HEK293 (cell line): ENCODE results near the gene OST4.

Source experiments
- CTCF ChIA-PET: fragments of 350-600 bp; formaldehyde crosslinking; extraction: SDS; loops from one replicate; lab custom pipeline; 2021; ENCODE audit warnings: antibody characterized with exemption; lab: Yijun Ruan, JAX
- POLR2A ChIA-PET: fragments of 300-600 bp; formaldehyde crosslinking; extraction: SDS; loops from one replicate; lab custom pipeline; 2020; ENCODE audit warnings: antibody characterized with exemption, inconsistent platforms; lab: Yijun Ruan, JAX
- H3K27ac ChIP-seq: fragments of 200-500 bp; sonication (Bioruptor generic); 2 replicates; pipeline ENCODE4 v1.5.1; 2014; ENCODE audit warnings: low read depth, low read length, control low read depth, inconsistent platforms; ENCODE audit errors: extremely low read depth
- H3K36me3 ChIP-seq, 2 experiments: fragments of 200-500 bp in 1 of 2; sonication (Bioruptor generic) in 1 of 2; 1 replicate in 1 of 2; 2 replicates in 1 of 2; pipeline ENCODE4 v1.5.1; 2014 to 2017; ENCODE audit warnings: inconsistent platforms in 2 of 2, low read length in 2 of 2; ENCODE audit not compliant: control insufficient read depth in 2 of 2, insufficient read depth in 1 of 2
- H3K4me1 ChIP-seq: fragments of 200-500 bp; sonication (Bioruptor generic); 2 replicates; pipeline ENCODE4 v1.5.1; 2014; ENCODE audit warnings: mild to moderate bottlenecking, low read length, inconsistent platforms; ENCODE audit not compliant: control insufficient read depth, insufficient read depth
- H3K4me3 ChIP-seq: 2 replicates; pipeline ENCODE4 v1.5.1; 2011; ENCODE audit warnings: low read depth, mild to moderate bottlenecking, control low read depth, low read length, moderate library complexity
- H3K9me3 ChIP-seq: fragments of 200-500 bp; sonication (Bioruptor generic); 2 replicates; pipeline ENCODE4 v1.5.1; 2014; ENCODE audit warnings: low read depth, low read length, inconsistent platforms; ENCODE audit not compliant: control insufficient read depth, insufficient read depth
- IKZF3 ChIP-seq: fragments of 450-650 bp; IDR thresholded peaks from 2 replicates; pipeline ENCODE4 v1.5.0; 2018; ENCODE audit warnings: missing biosample characterization, mild to moderate bottlenecking, missing genetic modification characterization, moderate library complexity
- ZFP69B ChIP-seq: fragments of 450-650 bp; formaldehyde crosslinking; IDR thresholded peaks from 2 replicates; pipeline ENCODE4 v1.5.1; 2016; ENCODE audit warnings: missing biosample characterization, missing genetic modification characterization
- ZNF274 ChIP-seq, 2 experiments: fragments of 200-500 bp in 1 of 2; fragments of 450-650 bp in 1 of 2; sonication (Bioruptor generic) in 1 of 2; formaldehyde crosslinking in 1 of 2; IDR thresholded peaks; 2 replicates each; pipeline versions ENCODE4 v1.5.1 to v1.6.1; 2014 to 2016; ENCODE audit warnings: borderline replicate concordance in 1 of 2, inconsistent platforms in 1 of 2, low read length in 1 of 2, missing biosample characterization in 1 of 2, missing genetic modification characterization in 1 of 2
- ZNF292 ChIP-seq: fragments of 450-650 bp; formaldehyde crosslinking; IDR thresholded peaks from 2 replicates; pipeline ENCODE4 v1.5.1; 2016; ENCODE audit warnings: low read depth, missing biosample characterization, missing genetic modification characterization, borderline replicate concordance
- ZNF391 ChIP-seq: fragments of 450-650 bp; formaldehyde crosslinking; IDR thresholded peaks from 2 replicates; pipeline ENCODE4 v1.5.1; 2016; ENCODE audit warnings: low read depth, missing biosample characterization, missing genetic modification characterization, borderline replicate concordance
- ZNF501 ChIP-seq: fragments of 450-650 bp; formaldehyde crosslinking; IDR thresholded peaks from 2 replicates; pipeline ENCODE4 v1.5.1; 2016; ENCODE audit warnings: missing biosample characterization, missing genetic modification characterization
- ZNF596 ChIP-seq: fragments of 450-650 bp; IDR thresholded peaks from 2 replicates; pipeline ENCODE4 v1.5.0; 2018; ENCODE audit warnings: missing biosample characterization, mild to moderate bottlenecking, missing genetic modification characterization, moderate library complexity
- ZNF623 ChIP-seq: fragments of 450-650 bp; formaldehyde crosslinking; IDR thresholded peaks from 2 replicates; pipeline ENCODE4 v1.5.1; 2016; ENCODE audit warnings: missing biosample characterization, missing genetic modification characterization
- ZNF624 ChIP-seq: fragments of 450-650 bp; formaldehyde crosslinking; IDR thresholded peaks from 2 replicates; pipeline ENCODE4 v1.5.1; 2017; ENCODE audit warnings: missing biosample characterization, missing genetic modification characterization
- ZNF626 ChIP-seq: fragments of 450-650 bp; sonication (Bioruptor Pico); formaldehyde crosslinking; IDR thresholded peaks from 2 replicates; pipeline ENCODE4 v1.5.1; 2018; ENCODE audit warnings: missing biosample characterization, missing genetic modification characterization, inconsistent platforms
- ZNF670 ChIP-seq: fragments of 450-650 bp; formaldehyde crosslinking; IDR thresholded peaks from 2 replicates; pipeline ENCODE4 v1.5.1; 2016; ENCODE audit warnings: missing biosample characterization, missing genetic modification characterization, low read depth
- TF ChIP-seq, protein P1 (sequence below): fragments of 450-650 bp; formaldehyde crosslinking; IDR thresholded peaks from 2 replicates; pipeline ENCODE4 v1.5.1; 2016; ENCODE audit warnings: missing biosample characterization, missing genetic modification characterization
- TF ChIP-seq, protein P2 (sequence below): fragments of 450-650 bp; IDR thresholded peaks from 2 replicates; pipeline ENCODE4 v1.5.1; 2018; ENCODE audit warnings: missing biosample characterization, mild to moderate bottlenecking, missing genetic modification characterization
- TF ChIP-seq, protein P3 (sequence below): fragments of 450-650 bp; formaldehyde crosslinking; IDR thresholded peaks from 2 replicates; pipeline ENCODE4 v1.5.1; 2016; ENCODE audit warnings: missing biosample characterization, missing genetic modification characterization, low read depth
- TF ChIP-seq, protein P4 (sequence below): fragments of 450-650 bp; formaldehyde crosslinking; IDR thresholded peaks from 2 replicates; pipeline ENCODE4 v1.5.1; 2016; ENCODE audit warnings: missing biosample characterization, missing genetic modification characterization, borderline replicate concordance
- TF ChIP-seq, protein P5 (sequence below): fragments of 450-650 bp; formaldehyde crosslinking; IDR thresholded peaks from 2 replicates; pipeline ENCODE4 v1.5.1; 2016; ENCODE audit warnings: missing biosample characterization, missing genetic modification characterization

The OST4 gene

DNA sequence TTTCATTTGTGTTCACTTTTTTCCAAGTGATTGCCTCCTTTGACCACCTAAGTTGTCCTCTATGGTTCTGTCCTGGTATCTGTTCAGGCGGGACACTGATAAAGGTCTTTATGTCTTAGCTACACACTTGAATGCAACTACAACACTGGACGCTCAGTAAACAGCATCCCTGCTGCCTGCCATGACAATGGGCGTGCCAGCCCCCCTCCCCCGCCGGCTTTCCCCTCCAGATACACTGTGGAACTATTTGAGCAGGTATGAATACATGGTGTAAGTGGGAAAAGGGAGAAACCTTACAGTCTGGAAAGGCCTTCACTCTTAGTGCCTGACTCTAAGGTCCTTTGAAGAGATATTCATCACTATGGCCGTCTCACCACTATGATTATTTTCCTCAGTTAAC is 14.3 kb downstream of the OST4 start (continued):
- TF ChIP-seq, protein P1, sequence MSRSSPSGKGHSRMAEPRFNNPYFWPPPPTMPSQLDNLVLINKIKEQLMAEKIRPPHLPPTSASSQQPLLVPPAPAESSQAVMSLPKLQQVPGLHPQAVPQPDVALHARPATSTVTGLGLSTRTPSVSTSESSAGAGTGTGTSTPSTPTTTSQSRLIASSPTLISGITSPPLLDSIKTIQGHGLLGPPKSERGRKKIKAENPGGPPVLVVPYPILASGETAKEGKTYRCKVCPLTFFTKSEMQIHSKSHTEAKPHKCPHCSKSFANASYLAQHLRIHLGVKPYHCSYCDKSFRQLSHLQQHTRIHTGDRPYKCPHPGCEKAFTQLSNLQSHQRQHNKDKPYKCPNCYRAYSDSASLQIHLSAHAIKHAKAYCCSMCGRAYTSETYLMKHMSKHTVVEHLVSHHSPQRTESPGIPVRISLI (tag by site-specific recombination) = no peak
- TF ChIP-seq ZFP69B (no peak), IKZF3 (tag by site-specific recombination) (no peak), ZNF623 (tag by site-specific recombination) (no peak)
- TF ChIP-seq, protein P2, sequence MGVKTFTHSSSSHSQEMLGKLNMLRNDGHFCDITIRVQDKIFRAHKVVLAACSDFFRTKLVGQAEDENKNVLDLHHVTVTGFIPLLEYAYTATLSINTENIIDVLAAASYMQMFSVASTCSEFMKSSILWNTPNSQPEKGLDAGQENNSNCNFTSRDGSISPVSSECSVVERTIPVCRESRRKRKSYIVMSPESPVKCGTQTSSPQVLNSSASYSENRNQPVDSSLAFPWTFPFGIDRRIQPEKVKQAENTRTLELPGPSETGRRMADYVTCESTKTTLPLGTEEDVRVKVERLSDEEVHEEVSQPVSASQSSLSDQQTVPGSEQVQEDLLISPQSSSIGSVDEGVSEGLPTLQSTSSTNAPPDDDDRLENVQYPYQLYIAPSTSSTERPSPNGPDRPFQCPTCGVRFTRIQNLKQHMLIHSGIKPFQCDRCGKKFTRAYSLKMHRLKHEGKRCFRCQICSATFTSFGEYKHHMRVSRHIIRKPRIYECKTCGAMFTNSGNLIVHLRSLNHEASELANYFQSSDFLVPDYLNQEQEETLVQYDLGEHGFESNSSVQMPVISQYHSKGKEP (tag by site-specific recombination) = no peak

DNA sequence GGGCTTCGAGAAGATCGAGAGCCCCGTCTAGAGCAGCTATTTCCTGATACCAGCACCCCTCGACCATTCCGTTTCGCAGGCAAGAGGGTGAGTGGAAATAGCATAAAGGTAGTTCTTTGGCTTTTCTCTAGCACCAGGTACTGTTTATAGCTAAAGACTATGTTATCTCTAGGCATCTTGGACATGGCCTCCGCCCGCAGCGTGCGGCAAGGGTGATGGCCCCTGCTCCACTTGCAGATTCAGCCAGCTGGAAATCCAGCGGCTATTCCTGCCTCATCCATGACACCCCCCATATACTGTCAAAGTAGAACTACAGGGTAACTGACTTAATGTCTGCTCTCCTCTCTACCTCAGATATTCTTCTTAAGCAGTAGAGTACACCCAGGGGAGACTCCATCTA is 16.7 kb downstream of the OST4 start:
- TF ChIP-seq ZNF624 (tag by site-specific recombination) = no peak
- TF ChIP-seq ZNF391 = no peak
- no peak for TF ChIP-seq ZNF670 (tag by site-specific recombination)
- TF ChIP-seq, protein P3, sequence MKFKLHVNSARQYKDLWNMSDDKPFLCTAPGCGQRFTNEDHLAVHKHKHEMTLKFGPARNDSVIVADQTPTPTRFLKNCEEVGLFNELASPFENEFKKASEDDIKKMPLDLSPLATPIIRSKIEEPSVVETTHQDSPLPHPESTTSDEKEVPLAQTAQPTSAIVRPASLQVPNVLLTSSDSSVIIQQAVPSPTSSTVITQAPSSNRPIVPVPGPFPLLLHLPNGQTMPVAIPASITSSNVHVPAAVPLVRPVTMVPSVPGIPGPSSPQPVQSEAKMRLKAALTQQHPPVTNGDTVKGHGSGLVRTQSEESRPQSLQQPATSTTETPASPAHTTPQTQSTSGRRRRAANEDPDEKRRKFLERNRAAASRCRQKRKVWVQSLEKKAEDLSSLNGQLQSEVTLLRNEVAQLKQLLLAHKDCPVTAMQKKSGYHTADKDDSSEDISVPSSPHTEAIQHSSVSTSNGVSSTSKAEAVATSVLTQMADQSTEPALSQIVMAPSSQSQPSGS (tag by site-specific recombination) = no peak
- no peak for TF ChIP-seq ZNF501 (tag by site-specific recombination)
- no peak for TF ChIP-seq ZNF292 (tag by site-specific recombination)
- TF ChIP-seq, protein P4, sequence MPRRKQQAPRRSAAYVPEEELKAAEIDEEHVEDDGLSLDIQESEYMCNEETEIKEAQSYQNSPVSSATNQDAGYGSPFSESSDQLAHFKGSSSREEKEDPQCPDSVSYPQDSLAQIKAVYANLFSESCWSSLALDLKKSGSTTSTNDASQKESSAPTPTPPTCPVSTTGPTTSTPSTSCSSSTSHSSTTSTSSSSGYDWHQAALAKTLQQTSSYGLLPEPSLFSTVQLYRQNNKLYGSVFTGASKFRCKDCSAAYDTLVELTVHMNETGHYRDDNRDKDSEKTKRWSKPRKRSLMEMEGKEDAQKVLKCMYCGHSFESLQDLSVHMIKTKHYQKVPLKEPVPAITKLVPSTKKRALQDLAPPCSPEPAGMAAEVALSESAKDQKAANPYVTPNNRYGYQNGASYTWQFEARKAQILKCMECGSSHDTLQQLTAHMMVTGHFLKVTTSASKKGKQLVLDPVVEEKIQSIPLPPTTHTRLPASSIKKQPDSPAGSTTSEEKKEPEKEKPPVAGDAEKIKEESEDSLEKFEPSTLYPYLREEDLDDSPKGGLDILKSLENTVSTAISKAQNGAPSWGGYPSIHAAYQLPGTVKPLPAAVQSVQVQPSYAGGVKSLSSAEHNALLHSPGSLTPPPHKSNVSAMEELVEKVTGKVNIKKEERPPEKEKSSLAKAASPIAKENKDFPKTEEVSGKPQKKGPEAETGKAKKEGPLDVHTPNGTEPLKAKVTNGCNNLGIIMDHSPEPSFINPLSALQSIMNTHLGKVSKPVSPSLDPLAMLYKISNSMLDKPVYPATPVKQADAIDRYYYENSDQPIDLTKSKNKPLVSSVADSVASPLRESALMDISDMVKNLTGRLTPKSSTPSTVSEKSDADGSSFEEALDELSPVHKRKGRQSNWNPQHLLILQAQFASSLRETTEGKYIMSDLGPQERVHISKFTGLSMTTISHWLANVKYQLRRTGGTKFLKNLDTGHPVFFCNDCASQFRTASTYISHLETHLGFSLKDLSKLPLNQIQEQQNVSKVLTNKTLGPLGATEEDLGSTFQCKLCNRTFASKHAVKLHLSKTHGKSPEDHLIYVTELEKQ (tag by site-specific recombination) = no peak
- no peak for TF ChIP-seq ZNF274 (IDR thresholded peaks at IDR 0.05; ENCODE audit: low read length)
- TF ChIP-seq ZNF274 (tag by site-specific recombination; IDR thresholded peaks at IDR 0.05; ENCODE audit: borderline replicate concordance) = no peak
- TF ChIP-seq ZNF596 (tag by site-specific recombination) = no peak
- no peak for TF ChIP-seq ZNF626 (tag by site-specific recombination)
- TF ChIP-seq, protein P5, sequence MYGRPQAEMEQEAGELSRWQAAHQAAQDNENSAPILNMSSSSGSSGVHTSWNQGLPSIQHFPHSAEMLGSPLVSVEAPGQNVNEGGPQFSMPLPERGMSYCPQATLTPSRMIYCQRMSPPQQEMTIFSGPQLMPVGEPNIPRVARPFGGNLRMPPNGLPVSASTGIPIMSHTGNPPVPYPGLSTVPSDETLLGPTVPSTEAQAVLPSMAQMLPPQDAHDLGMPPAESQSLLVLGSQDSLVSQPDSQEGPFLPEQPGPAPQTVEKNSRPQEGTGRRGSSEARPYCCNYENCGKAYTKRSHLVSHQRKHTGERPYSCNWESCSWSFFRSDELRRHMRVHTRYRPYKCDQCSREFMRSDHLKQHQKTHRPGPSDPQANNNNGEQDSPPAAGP (tag by site-specific recombination) = no peak
- no peak overlapping the region for H3K27ac ChIP-seq
- CTCF ChIA-PET = interaction anchor here (0.7 kb wide), 1 partner anchor 132 kb away, joined by 3 read pairs; no protein-coding TSS in a partner anchor
- no peaks in the 10 kb centered on the region for H3K9me3 ChIP-seq
- no peak overlapping the region for H3K4me3 ChIP-seq
- peaks cover 17 to 70% of the 10 kb centered on the region in 2 experiments for H3K36me3 ChIP-seq
- POLR2A ChIA-PET = interaction anchor here (0.6 to 2.8 kb wide), 3 partner anchors 10 to 17 kb away, joined by 3 to 10 read pairs (median 9); partner anchors contain the start of gene OST4
- H3K4me1 ChIP-seq = peaks cover under 1% of the 10 kb centered on the region; the same call in 1 of the 2 replicates
